A673 (cell line): ENCODE measurements around the gene TBL1X.

ENCODE experiments used
- EZH2 ChIP-seq: fragments of 200-600 bp; sonication (generic); IDR thresholded peaks from 2 replicates; pipeline ENCODE4 v1.6.1; 2017; ENCODE audit warnings: borderline replicate concordance, low read depth, mild to moderate bottlenecking, mixed read lengths, antibody characterized with exemption, low read length; ENCODE audit not compliant: poor library complexity, severe bottlenecking
- TF ChIP-seq, protein P1 (sequence below): fragments of 300-800, 200-600 bp; sonication (generic); conservative IDR thresholded peaks from 2 replicates; pipeline ENCODE4 v1.5.1; 2017; ENCODE audit warnings: low read depth, mild to moderate bottlenecking, antibody characterized with exemption, low read length, moderate library complexity, mixed read lengths

GRCh38 chrX:9459186-9459748 lies 5.6 kb upstream of the TBL1X start:
- TF ChIP-seq, protein P1, sequence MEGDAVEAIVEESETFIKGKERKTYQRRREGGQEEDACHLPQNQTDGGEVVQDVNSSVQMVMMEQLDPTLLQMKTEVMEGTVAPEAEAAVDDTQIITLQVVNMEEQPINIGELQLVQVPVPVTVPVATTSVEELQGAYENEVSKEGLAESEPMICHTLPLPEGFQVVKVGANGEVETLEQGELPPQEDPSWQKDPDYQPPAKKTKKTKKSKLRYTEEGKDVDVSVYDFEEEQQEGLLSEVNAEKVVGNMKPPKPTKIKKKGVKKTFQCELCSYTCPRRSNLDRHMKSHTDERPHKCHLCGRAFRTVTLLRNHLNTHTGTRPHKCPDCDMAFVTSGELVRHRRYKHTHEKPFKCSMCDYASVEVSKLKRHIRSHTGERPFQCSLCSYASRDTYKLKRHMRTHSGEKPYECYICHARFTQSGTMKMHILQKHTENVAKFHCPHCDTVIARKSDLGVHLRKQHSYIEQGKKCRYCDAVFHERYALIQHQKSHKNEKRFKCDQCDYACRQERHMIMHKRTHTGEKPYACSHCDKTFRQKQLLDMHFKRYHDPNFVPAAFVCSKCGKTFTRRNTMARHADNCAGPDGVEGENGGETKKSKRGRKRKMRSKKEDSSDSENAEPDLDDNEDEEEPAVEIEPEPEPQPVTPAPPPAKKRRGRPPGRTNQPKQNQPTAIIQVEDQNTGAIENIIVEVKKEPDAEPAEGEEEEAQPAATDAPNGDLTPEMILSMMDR: no peak
- TF ChIP-seq EZH2: no peak
